ENCODE measurements around the gene APBB2. TPM values are rescaled to one million over a fixed set of nuclear protein-coding genes. Genes with fewer than 3 reads are reported as not detected.

APBB2 gene
- total and polyA plus RNA-seq, 10 of the 15 experiments (the other 5 are each of a cell fraction or from before 2014, with no cell fraction given) = 2.7 to 24.6 (median 19.0) TPM

DNA sequence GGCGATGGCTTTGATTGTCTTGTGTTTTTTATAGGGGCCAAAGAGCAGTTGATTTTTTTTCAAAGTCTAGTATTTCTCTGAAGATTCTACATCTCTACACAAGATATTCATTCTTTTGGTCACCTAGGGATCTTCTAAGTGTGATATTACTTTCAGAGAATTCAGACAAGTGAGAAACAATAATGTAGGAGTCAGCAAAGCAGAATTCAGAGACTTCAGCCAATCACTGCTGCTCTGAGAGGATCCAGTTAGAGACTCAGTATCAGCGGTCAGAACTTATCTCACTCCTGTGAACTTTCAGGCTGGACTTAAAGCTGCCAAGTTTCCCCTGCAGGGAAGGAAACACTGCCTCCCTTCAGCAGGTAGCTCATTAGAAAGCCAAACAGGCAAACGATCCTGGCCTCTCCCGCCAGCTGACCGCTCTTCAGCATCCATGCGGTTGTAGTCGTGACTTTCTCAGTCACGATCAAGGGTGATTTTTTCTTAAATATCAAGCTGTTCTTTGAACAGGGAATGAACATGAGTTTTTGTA lies 405.4 kb downstream of the APBB2 start:
- Histone ChIP-seq H4K20me1 (ENCODE audit: control insufficient read depth, insufficient read depth) (no peaks in the 10 kb centered on the region), H3K79me2 (ENCODE audit: control insufficient read depth, insufficient read depth, low read length) (no peaks in the 10 kb centered on the region), H2AFZ (ENCODE audit: control insufficient read depth, low read depth, low read length) (no peak overlapping the region), H3K4me2 (ENCODE audit: control insufficient read depth, insufficient read depth) (no peak overlapping the region), H3K4me1 (ENCODE audit: control insufficient read depth, insufficient read depth, low read length) (no peaks in the 10 kb centered on the region), H3K9ac (ENCODE audit: control insufficient read depth, insufficient read depth, low read length) (no peak overlapping the region), H3K27ac (ENCODE audit: control insufficient read depth, insufficient read depth) (no peak overlapping the region), H3K4me3 (no peak overlapping the region), H3K36me3 (ENCODE audit: control insufficient read depth in 2 of 2, insufficient read depth in 2 of 2, low read length in 1 of 2) (no peaks in the 10 kb centered on the region), H3K9me3 (replicated peaks; ENCODE audit: control insufficient read depth, insufficient read depth, low read length) (no peaks in the 10 kb centered on the region), H3K27me3 (replicated peaks in 1 of 2; ENCODE audit: control insufficient read depth in 2 of 2, insufficient read depth in 2 of 2, low read length in 1 of 2) (no peaks in the 10 kb centered on the region)
- in situ Hi-C loops (cut with MboI) (no loop called here), intact Hi-C loops (cut with micrococcal nuclease; ENCODE audit: unreplicated experiment) (no loop called here)
- POLR2A ChIA-PET = no interaction called here
- ATAC-seq = no peak
- no peak for FAIRE-seq
- WGBS (ENCODE audit: insufficient coverage, insufficient replicate concordance, low lambda C conversion rate, missing lambda C conversion rate) = 65% methylated on average over 8 of the region's 8 CpGs
- TF ChIP-seq ZBED1 (IDR thresholded peaks at IDR 0.05; ENCODE audit: borderline replicate concordance) = no peak
- TF ChIP-seq SMAD1 (IDR thresholded peaks at IDR 0.05; ENCODE audit: low read depth, partially characterized antibody) = no peak
- no peak for DNase-seq (ENCODE audit: low read depth, low spot score)
- SMC1A ChIA-PET (ENCODE audit: uncharacterized antibody, unreplicated experiment) = no interaction called here
- CTCF ChIA-PET = interaction anchor here (1.2 to 1.3 kb wide), 2 partner anchors 9 to 32 kb away, joined by 3 to 5 read pairs; no protein-coding TSS in a partner anchor
- RAD21 ChIA-PET (ENCODE audit: unreplicated experiment) = no interaction called here
- BruUV-seq (replicated peaks) = no TSS peak

DNA sequence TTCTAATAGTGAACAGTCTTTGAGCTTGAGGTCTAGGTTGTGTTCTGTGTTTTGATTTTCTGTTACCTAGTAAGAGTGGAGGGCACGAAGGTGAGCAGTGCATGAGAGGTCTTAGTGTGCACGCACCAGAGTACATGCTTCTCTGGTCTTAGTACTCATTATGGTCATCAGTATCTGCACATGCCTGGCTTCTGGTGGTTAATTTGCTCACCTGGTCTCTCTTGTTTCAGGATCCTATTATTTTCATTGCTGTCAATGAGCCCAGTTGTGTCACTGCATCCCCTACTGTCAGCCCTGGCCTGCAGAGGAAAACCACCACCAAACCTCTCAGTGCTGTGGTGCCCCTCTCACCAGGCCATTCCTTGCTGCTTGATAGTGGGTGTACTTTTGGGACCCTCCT lies 409.7 kb downstream of the APBB2 start:
- in situ Hi-C loops (cut with MboI) = no loop called here
- no peak overlapping the region for H3K9ac ChIP-seq (ENCODE audit: control insufficient read depth, insufficient read depth, low read length)
- H3K79me2 ChIP-seq (ENCODE audit: control insufficient read depth, insufficient read depth, low read length) = no peaks in the 10 kb centered on the region
- H3K4me2 ChIP-seq (ENCODE audit: control insufficient read depth, insufficient read depth) = no peak overlapping the region
- no peaks in the 10 kb centered on the region for H3K9me3 ChIP-seq (replicated peaks; ENCODE audit: control insufficient read depth, insufficient read depth, low read length)
- H3K27ac ChIP-seq (ENCODE audit: control insufficient read depth, insufficient read depth) = no peak overlapping the region
- H3K4me1 ChIP-seq (ENCODE audit: control insufficient read depth, insufficient read depth, low read length) = peaks cover 1% of the 10 kb centered on the region; the same call in 1 of the 2 replicates
- ChIA-PET RAD21 (ENCODE audit: unreplicated experiment) (no interaction called here), SMC1A (ENCODE audit: uncharacterized antibody, unreplicated experiment) (interaction anchor here (0.6 to 1.6 kb wide), 2 partner anchors 34 to 587 kb away, joined by 3 read pairs; no protein-coding TSS in a partner anchor), CTCF (no interaction called here), POLR2A (no interaction called here)
- WGBS (ENCODE audit: insufficient coverage, insufficient replicate concordance, low lambda C conversion rate, missing lambda C conversion rate) = 75% methylated on average over 2 of the region's 2 CpGs
- DNase-seq (ENCODE audit: low read depth, low spot score) (no peak), ATAC-seq (peak; percentile 59), FAIRE-seq (no peak)
- H3K27me3 ChIP-seq (replicated peaks in 1 of 2; ENCODE audit: control insufficient read depth in 2 of 2, insufficient read depth in 2 of 2, low read length in 1 of 2) = no peaks in the 10 kb centered on the region
- no peak overlapping the region for H2AFZ ChIP-seq (ENCODE audit: control insufficient read depth, low read depth, low read length)
- H3K4me3 ChIP-seq = no peak overlapping the region
- intact Hi-C loops (cut with micrococcal nuclease; ENCODE audit: unreplicated experiment) = loop anchor here (5.0 kb wide), 1 partner anchor 57 kb away; the partner anchor contains the start of gene NSUN7
- H3K36me3 ChIP-seq (ENCODE audit: control insufficient read depth in 2 of 2, insufficient read depth in 2 of 2, low read length in 1 of 2) = no peaks in the 10 kb centered on the region
- no TSS peak for BruUV-seq (replicated peaks)
- H4K20me1 ChIP-seq (ENCODE audit: control insufficient read depth, insufficient read depth) = no peaks in the 10 kb centered on the region
- TF ChIP-seq, protein P1, sequence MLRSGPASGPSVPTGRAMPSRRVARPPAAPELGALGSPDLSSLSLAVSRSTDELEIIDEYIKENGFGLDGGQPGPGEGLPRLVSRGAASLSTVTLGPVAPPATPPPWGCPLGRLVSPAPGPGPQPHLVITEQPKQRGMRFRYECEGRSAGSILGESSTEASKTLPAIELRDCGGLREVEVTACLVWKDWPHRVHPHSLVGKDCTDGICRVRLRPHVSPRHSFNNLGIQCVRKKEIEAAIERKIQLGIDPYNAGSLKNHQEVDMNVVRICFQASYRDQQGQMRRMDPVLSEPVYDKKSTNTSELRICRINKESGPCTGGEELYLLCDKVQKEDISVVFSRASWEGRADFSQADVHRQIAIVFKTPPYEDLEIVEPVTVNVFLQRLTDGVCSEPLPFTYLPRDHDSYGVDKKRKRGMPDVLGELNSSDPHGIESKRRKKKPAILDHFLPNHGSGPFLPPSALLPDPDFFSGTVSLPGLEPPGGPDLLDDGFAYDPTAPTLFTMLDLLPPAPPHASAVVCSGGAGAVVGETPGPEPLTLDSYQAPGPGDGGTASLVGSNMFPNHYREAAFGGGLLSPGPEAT (IDR thresholded peaks at IDR 0.05; ENCODE audit: low read depth) = no peak
- no peak for TF ChIP-seq SMAD1 (IDR thresholded peaks at IDR 0.05; ENCODE audit: low read depth, partially characterized antibody)
- TF ChIP-seq, protein P2, sequence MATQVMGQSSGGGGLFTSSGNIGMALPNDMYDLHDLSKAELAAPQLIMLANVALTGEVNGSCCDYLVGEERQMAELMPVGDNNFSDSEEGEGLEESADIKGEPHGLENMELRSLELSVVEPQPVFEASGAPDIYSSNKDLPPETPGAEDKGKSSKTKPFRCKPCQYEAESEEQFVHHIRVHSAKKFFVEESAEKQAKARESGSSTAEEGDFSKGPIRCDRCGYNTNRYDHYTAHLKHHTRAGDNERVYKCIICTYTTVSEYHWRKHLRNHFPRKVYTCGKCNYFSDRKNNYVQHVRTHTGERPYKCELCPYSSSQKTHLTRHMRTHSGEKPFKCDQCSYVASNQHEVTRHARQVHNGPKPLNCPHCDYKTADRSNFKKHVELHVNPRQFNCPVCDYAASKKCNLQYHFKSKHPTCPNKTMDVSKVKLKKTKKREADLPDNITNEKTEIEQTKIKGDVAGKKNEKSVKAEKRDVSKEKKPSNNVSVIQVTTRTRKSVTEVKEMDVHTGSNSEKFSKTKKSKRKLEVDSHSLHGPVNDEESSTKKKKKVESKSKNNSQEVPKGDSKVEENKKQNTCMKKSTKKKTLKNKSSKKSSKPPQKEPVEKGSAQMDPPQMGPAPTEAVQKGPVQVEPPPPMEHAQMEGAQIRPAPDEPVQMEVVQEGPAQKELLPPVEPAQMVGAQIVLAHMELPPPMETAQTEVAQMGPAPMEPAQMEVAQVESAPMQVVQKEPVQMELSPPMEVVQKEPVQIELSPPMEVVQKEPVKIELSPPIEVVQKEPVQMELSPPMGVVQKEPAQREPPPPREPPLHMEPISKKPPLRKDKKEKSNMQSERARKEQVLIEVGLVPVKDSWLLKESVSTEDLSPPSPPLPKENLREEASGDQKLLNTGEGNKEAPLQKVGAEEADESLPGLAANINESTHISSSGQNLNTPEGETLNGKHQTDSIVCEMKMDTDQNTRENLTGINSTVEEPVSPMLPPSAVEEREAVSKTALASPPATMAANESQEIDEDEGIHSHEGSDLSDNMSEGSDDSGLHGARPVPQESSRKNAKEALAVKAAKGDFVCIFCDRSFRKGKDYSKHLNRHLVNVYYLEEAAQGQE (IDR thresholded peaks at IDR 0.05; ENCODE audit: low read depth, low read length) = no peak
- no peak for TF ChIP-seq SUZ12 (IDR thresholded peaks at IDR 0.05; ENCODE audit: unreplicated experiment)
- TF ChIP-seq JUNB (IDR thresholded peaks at IDR 0.05) = no peak
- no peak for TF ChIP-seq IKZF1 (conservative IDR thresholded peaks at IDR 0.05)
- TF ChIP-seq FOS (IDR thresholded peaks at IDR 0.05; ENCODE audit: borderline replicate concordance, extremely low read depth, insufficient read length) = no peak
- TF ChIP-seq CBX3 (IDR thresholded peaks at IDR 0.05; ENCODE audit: borderline replicate concordance, low read depth) = no peak
- TF ChIP-seq RELA (IDR thresholded peaks at IDR 0.05; ENCODE audit: borderline replicate concordance, partially characterized antibody) = no peak
- no peak for TF ChIP-seq EP300 (IDR thresholded peaks at IDR 0.05; ENCODE audit: borderline replicate concordance in 1 of 2, control insufficient read depth in 1 of 2, low read depth in 2 of 2, low read length in 2 of 2)
